Erythroblast (primary cell): Measurements from ENCODE around the gene GLIS1.

ENCODE experiments used
- GATA1 ChIP-seq: IDR thresholded peaks from 2 replicates; pipeline ENCODE4 v1.6.1; 2011; ENCODE audit warnings: low read depth, mild to moderate bottlenecking, control low read depth, low read length, moderate library complexity
- POLR2A ChIP-seq: IDR thresholded peaks from 2 replicates; pipeline ENCODE4 v1.6.1; 2011; ENCODE audit warnings: mild to moderate bottlenecking, low read length

GRCh38 chr1:53646732-53647131, 92.2 kb downstream of the GLIS1 start:
- TF ChIP-seq POLR2A = no peak
- TF ChIP-seq GATA1 = no peak
